GM21825 (cell line): ENCODE results near the gene ZBTB5.
"Not testable (repeated sequence)": the region's sequence is repeated elsewhere in the genome, so short reads cannot be mapped to it uniquely, and the experiment has no call there.

Source experiments
- ATAC-seq: cut with Tn5 transposase; IDR thresholded peaks from one replicate; pipeline ENCODE4 v1.9.1; 2021; ENCODE audit warnings: mild to moderate bottlenecking, moderate library complexity; ENCODE audit not compliant: unreplicated experiment

The ZBTB5 gene

GRCh38 chr9:37426431-37426830, 38.8 kb downstream of the ZBTB5 start:
- not testable (repeated sequence) for ATAC-seq

DNA sequence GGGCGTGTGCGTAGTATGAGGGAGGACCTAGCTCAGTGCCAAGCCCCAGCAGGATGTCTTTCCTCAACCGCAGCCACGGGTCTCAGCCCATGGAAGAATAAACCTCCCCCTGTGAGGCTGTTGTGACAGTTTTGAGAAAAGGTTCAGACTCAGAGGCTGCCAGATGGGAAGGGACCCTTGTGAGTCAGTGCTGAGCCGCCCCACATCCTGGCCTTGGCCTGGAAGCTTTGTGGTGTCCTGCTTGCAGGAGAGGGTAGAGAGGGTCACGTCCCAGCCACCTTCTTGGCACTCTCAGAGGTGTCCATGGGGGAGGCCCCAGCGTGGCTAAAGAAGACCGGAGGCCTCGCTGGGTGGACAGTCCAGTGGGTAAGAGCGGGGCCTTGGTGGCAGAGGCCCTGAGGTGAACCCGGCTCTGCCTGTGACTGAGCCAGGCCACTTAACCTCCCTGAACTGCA, 39.9 kb downstream of the ZBTB5 start:
- ATAC-seq: no peak

DNA sequence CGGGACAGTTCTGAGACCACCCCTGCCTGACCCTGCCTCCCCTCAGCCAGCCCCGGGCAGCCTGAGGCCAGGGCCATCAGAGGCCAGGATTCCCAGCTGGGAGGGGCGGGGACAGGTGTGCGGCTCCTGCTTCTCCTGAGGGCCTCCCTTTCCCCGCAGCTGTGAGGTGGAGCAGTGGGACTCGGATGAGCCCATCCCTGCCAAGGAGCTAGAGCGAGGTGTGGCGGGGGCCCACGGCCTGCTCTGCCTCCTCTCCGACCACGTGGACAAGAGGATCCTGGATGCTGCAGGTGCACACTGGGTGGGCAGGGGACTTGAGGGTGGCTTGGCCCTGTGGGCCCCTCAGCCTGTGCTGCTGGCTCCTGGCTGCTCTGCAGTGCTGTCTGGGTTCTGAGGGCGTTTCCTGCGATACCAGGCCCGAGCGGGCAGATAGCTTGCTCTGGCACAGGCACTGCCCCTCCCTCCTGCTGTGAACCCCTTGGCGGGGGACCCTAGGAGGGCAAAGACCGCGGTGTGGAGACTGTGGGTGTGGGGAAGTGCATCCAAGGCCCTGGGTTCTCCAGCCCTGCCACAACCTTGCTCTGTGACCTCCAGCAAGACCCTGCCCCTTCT, 40.5 kb downstream of the ZBTB5 start:
- ATAC-seq: no peak

- no peak for ATAC-seq
These were observed 41.0 kb downstream of the ZBTB5 start for GRCh38 chr9:37424204-37424685.

- no peak for ATAC-seq
These were observed 41.7 kb downstream of the ZBTB5 start for GRCh38 chr9:37423508-37423907.

DNA sequence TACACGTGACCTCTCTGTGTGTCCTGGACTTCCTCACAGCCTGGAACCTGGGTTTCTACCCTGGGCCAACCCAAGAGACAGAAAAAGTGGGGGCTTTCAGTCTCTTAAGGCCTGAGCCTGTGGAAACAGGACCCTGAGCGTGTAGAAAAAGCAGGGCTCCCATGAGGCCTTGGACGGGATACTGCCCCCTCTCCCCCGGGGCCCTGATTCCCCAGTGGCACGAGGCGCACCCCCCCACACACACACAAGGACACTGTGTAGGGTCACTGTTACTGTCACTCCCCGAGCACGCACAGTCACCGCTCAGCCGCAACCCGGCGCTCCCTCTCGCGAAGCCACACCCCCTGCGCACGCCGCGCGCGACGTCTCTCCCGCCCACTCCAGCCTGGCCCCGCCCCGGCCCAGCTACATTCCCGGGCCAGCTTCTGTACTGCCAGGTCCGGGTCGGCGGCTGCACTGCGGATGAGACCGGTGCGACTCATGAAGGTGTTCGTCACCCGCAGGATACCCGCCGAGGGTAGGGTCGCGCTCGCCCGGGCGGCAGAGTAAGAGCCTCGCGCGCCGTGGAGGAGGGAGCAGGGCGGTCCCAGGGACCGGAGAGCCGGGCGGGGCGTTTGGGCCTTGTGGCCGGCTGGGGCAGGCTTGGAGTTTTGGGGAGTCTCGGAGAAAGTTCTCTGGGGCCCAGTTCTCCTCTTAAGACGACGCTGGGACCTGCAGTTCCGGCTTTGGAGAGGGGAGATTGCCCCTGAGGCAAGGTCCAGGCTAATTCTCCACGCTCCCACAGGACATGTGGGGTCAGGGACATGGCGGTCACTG, 42.8 kb downstream of the ZBTB5 start, which contains the start of gene GRHPR:
TSS of gene GRHPR (plus strand) at position 408 of the 816 bp plus-strand sequence. CDS start at position 463, 55 bp downstream.
- ATAC-seq: peak; percentile 95

- no peak for ATAC-seq
These were observed 43.3 kb downstream of the ZBTB5 start for GRCh38 chr9:37421914-37422288.

- no peak for ATAC-seq
These were observed 44.7 kb downstream of the ZBTB5 start for GRCh38 chr9:37420271-37421215.

DNA sequence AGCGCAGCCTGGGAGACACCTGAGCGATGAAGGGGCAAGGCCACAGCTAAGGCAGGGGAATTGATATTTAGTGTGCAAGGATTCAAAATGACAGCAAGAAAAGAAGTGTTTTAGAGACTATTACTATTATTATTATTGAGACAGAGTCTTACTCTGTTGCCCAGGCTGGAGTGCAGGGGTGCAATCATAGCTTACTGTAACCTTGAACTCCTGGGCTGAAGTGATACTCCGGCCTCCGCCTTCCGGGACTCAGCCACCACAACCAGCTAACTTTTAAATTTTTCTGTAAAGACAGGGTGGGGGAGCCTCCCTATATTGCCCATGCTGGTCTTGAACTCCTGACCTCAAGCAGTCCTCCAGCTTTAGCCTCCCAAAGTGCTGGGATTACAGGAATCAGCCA, 46.0 kb downstream of the ZBTB5 start:
- no peak for ATAC-seq

DNA sequence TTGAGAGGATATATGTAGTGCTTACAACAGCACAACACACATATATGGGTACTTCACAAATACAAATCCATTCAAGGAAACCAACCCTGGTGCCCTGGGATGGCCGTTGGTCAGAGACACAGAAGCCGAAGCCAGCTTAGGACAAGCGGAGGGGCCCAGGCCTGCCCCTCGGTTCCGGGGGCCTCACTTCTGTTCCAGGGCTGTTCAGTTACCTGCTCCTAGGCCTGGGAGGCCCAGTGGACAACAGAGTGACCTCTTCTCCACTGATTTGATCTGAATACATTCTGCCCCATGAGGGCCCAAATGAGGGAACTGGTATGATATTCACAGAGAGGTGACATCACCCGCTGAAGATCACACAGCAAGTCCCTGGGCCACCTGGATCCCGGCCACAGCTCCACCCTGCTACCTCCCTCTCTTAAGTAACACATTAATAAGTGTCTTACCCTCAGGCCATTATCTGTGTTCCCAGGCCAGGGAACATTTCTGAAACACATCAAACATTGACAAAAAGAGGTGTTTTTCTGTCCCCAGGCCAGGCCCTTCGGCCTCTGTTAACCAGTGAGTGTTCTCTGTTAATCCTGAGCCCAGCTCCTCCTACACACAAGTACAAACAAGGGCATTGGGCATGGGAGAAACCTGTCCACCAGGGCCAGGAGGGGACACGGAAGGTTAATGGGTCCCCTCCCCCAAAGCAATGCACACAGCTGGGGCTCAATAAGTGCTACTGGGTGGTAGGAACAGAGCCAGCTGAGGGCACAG, 47.2 kb downstream of the ZBTB5 start:
- ATAC-seq: no peak

DNA sequence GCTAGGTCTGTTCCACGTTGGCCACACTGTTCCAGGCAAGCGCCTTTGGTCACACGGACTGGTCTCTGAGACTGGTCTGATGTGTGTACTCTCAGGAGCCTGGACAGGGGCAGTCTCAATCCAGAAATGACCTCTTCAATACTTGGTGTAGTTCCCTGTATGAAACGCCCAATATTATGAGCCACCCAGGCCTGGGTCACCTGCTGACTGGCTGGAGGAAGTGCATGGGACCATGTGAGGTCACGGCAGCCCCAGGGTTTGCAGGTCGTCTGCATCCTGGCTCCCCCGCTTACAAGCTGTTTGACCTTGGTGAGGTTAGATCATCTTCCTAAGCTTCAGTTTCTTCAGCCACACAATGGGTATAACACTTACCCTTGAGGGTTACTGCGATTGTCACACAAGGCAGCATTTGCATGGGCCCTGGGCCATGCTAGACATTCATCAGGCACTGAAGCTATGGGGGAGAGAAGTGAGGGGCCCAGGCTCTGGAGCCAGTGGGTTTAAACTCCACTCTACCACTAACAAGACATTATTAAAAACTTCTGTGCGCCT, 47.9 kb downstream of the ZBTB5 start:
- ATAC-seq: no peak

- ATAC-seq: no peak
These were observed 50.1 kb downstream of the ZBTB5 start for GRCh38 chr9:37415011-37415719.

- no peak for ATAC-seq
These were observed 50.7 kb downstream of the ZBTB5 start for GRCh38 chr9:37414503-37414943.

DNA sequence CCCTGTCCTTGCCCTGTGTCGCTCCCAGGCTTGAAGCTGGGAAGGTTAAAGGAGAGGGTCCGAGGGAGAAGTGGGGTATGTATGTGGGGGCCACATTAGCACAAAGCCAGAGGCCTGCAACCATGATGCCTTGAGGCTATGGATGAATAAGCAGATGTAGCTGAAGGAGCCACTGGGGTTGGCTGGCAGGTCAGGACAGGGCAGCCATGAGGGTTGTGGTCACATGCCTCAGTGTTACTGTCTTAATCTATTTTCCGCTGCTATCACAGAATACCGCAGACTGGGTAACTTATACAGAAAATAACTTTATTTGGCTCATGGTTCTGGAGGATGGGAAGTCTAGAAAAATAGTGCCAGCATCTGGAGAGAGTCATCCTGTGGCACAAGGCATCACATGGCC, 51.9 kb downstream of the ZBTB5 start:
- ATAC-seq: no peak

DNA sequence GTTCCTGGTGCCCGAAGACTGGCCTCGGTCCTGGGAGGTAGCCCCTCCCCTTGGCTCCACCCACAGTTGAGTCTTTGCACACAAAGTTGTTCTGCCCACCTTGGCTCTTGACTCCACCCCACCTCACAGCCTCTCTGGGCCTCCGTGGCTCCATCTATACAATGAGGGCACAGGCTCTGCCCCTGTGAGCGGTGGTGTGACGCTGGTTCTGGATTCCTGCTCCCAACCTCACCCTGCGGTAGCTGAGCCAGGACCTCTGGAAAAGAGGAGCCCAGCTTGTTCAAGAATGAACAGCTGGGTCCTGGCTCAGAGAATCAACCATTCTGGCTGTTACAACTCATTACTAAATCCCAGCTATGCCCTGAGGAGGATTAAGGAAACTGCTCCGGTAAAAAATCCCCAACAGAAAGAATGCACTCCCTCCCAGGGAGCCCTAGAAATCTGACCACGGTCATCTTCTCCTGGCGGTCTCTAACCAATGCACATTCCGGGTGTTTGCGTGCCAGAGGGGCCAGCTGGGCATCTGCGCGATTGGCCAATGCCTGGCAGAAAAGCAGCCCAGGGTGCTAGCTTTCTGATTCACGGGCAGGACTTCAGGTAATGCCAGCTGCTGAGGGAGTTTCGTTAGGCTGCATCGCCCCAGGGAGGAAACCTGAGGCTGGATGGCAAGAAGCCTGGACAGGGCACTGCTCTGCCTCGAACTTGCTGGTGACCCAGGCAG, 52.7 kb downstream of the ZBTB5 start:
- no peak for ATAC-seq

GRCh38 chr9:37410969-37411785, 54.1 kb downstream of the ZBTB5 start:
- peak; percentile 20 for ATAC-seq

DNA sequence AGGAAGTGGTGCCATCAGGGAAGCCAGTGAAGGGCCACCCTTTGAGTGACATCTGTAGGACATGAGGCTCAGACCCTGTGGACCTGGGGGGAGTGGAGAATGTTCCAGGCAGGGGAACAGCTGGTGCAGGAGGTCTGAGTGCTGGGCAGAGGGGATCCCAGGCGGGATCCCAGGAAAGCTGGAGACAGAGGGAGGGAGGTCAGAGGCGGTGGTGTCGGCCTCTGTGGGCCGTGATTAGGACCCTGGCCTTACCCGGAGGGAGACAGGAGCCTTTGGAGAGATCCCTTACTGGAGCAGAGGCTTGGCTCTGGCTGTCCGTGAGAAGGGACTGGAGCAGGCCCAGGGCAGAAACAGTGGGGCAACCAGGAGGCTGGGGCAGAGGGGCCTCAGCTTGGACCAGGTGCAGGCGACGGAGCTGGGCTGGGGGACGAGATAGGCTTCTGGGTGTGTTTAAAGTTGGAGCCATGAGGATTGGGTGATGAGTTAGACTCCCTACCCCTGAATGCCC, 54.8 kb downstream of the ZBTB5 start:
- no peak for ATAC-seq
